ENCODE results near the gene RAVER2.

RAVER2 gene

DNA sequence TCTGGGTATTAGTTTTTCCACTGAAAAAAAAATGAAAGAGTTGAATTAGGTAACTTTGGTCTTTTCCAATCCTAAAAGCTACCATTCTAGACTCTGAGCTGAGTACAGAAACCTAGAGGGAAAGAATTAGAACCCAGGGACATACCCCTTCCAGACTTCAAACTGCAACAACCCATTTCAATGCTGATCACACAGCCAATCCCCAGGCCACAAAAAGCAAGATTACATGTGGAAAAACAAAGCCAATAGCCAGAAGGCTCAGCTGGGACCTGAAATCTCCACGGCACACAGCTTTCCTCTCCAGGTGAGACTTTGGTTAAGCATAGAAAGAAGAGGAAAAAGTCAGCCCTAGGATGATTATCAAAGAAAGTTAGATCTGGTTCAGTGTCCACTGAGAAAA is 132.7 kb downstream of the RAVER2 start:
- DNase-seq (ENCODE audit: low read depth in 2 of 2) = no peak

DNA sequence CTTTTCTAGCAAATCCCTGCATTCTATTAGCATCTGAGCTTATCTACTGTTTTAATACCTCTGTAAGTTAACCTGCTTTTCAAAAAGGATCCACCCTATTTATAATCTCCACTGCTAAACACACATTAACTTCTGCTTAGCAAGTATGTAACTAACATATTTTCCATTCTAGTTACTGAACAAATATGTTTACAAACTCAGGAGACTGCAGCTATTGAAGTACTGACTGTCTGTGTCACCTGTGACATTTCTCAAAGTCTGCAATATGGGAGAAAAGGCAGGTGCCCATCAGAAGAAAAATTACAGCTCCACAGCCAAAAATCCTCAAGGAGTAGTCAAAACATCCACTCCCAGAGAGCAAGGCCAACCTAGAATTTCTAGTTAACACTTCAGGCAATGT is 133.2 kb downstream of the RAVER2 start:
- DNase-seq (ENCODE audit: low read depth in 2 of 2) = no peak

GRCh38 chr1:64878931-64879611 is 134.2 kb downstream of the RAVER2 start:
- no peak for DNase-seq (ENCODE audit: low read depth in 2 of 2)

DNA sequence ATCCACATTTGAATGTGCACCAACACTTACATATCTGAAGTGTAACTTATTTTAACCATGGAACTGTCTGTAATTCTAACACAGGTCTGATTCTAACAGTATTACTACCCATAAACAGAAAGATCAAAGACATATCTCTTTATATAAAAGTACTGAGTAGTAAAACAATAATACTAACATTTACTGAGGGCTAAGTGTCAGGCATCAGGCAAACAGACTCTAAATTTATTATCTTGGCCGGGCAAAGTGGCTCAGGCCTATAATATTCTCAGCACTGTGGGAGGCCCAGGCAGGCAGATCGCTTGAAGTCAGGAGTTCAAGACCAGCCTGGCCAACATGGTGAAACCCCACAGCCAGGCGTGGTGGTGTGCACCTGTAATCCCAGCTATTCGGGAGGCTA is 135.6 kb downstream of the RAVER2 start:
- DNase-seq (ENCODE audit: low read depth in 2 of 2) = no peak

GRCh38 chr1:64881281-64881680 is 136.4 kb downstream of the RAVER2 start:
- DNase-seq (ENCODE audit: low read depth in 2 of 2) = no peak
